NOMO-1 (cell line): ENCODE data around the gene CCDC90B.

Source experiments
- DNase-seq, 2 experiments: peaks; one replicate each; lab custom pipeline; 2025; ENCODE audit not compliant: unreplicated experiment in 2 of 2; lab: John Stamatoyannopoulos, UW

Gene CCDC90B

GRCh38 chr11:83241291-83241946 is 44.7 kb downstream of the CCDC90B start:
- DNase-seq: peak in 1 of 2 experiments; percentile 44

- DNase-seq: no peak
These were observed 48.1 kb downstream of the CCDC90B start for GRCh38 chr11:83238111-83238510.

GRCh38 chr11:83235825-83236224 is 50.3 kb downstream of the CCDC90B start:
- DNase-seq: peak in 1 of 2 experiments; percentile 8

- DNase-seq: no peak
These were observed 62.7 kb downstream of the CCDC90B start for GRCh38 chr11:83223457-83223856.

GRCh38 chr11:83222499-83222898 is 63.7 kb downstream of the CCDC90B start:
- DNase-seq: no peak

GRCh38 chr11:83221694-83222093 is 64.5 kb downstream of the CCDC90B start:
- no peak for DNase-seq

GRCh38 chr11:83220260-83220659 is 65.9 kb downstream of the CCDC90B start:
- no peak for DNase-seq

- DNase-seq: no peak
These were observed 67.1 kb downstream of the CCDC90B start for GRCh38 chr11:83219095-83219494.
